PC-9 (cell line): ENCODE measurements around the gene OR51A7.

Experiments used
- CTCF ChIP-seq: fragments of 200-600 bp; sonication (generic); conservative IDR thresholded peaks from 2 replicates; pipeline ENCODE4 v1.6.1; 2017; ENCODE audit warnings: mixed run types, antibody characterized with exemption, mild to moderate bottlenecking, moderate library complexity
- EZH2 ChIP-seq: fragments of 200-600 bp; sonication (generic); IDR thresholded peaks from 2 replicates; pipeline ENCODE4 v1.8.0; 2017; ENCODE audit warnings: antibody characterized with exemption, low read depth

DNA sequence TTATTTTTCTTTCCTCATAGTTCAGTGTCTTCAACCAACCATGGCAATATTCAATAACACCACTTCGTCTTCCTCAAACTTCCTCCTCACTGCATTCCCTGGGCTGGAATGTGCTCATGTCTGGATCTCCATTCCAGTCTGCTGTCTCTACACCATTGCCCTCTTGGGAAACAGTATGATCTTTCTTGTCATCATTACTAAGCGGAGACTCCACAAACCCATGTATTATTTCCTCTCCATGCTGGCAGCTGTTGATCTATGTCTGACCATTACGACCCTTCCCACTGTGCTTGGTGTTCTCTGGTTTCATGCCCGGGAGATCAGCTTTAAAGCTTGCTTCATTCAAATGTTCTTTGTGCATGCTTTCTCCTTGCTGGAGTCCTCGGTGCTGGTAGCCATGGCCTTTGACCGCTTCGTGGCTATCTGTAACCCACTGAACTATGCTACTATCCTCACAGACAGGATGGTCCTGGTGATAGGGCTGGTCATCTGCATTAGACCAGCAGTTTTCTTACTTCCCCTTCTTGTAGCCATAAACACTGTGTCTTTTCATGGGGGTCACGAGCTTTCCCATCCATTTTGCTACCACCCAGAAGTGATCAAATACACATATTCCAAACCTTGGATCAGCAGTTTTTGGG, 21.6 kb upstream of the OR51A7 start, which contains the start of gene OR51T1:
- TF ChIP-seq CTCF = no peak
- TF ChIP-seq EZH2 = no peak
